ENCODE data around the gene ARSG. TPM values are rescaled to one million over a fixed set of nuclear protein-coding genes. Genes with fewer than 3 reads are reported as not detected.

ARSG gene
- total and polyA plus RNA-seq, 9 of the 15 experiments (the other 6 are each of a cell fraction or from before 2014, with no cell fraction given) = 1.0 to 5.6 (median 1.8) TPM

GRCh38 chr17:68288375-68288774 is 2.9 kb upstream of the ARSG start (continued):
- TF ChIP-seq CHD7 (IDR thresholded peaks at IDR 0.05; ENCODE audit: low read depth, low read length) = no peak
- TF ChIP-seq MLLT1 (IDR thresholded peaks at IDR 0.05) = no peak
- TF ChIP-seq ZNF121 (CRISPR knock-in tag; conservative IDR thresholded peaks at IDR 0.05) = no peak
- no peak for TF ChIP-seq CBX2 (IDR thresholded peaks at IDR 0.05; ENCODE audit: insufficient read depth, low read length, poor library complexity, severe bottlenecking)
- no peak for TF ChIP-seq STAT5B (CRISPR knock-in tag; IDR thresholded peaks at IDR 0.05)
- TF ChIP-seq HDAC2 (IDR thresholded peaks at IDR 0.05) = peak; percentile 72
- TF ChIP-seq ZZZ3 (IDR thresholded peaks at IDR 0.05) = no peak
- no peak for TF ChIP-seq ZNF644 (tag; IDR thresholded peaks at IDR 0.05; ENCODE audit: low read depth)
- TF ChIP-seq CSDE1 (IDR thresholded peaks at IDR 0.05) = no peak
- 0 out of 2 replicates have a peak, but pooled peaks have one; percentile 27 for TF ChIP-seq ZNF175 (CRISPR knock-in tag; IDR thresholded peaks at IDR 0.05; ENCODE audit: low read depth)
- TF ChIP-seq ZNF766 (CRISPR knock-in tag; conservative IDR thresholded peaks at IDR 0.05) = 0 out of 2 replicates have a peak, but pooled peaks have one; percentile 14
- TF ChIP-seq RHOXF2B (CRISPR knock-in tag; conservative IDR thresholded peaks at IDR 0.05) = no peak
- no peak for TF ChIP-seq JUNB (CRISPR knock-in tag; conservative IDR thresholded peaks at IDR 0.05)
- no peak for TF ChIP-seq KDM5B (IDR thresholded peaks at IDR 0.05; ENCODE audit: insufficient replicate concordance, low read depth, low read length)
- no peak for TF ChIP-seq ATF2 (CRISPR knock-in tag; IDR thresholded peaks at IDR 0.05)
- TF ChIP-seq MAFK (IDR thresholded peaks at IDR 0.05; ENCODE audit: low read length) = peak; percentile 65; the same call in 1 of the 2 replicates
